Left ventricle myocardium superior (tissue), 1 donor: ENCODE data around the gene FARP1. TPM values are rescaled to one million over a fixed set of nuclear protein-coding genes. Genes with fewer than 3 reads are reported as not detected.

Experiments
- ATAC-seq: fragments of 200-7000 bp; cut with Tn5 transposase; one replicate; pipeline ENCODE4 v1.9.1; 2020; ENCODE audit warnings: mild to moderate bottlenecking, moderate library complexity
- DNase-seq: peaks from one replicate; pipeline ENCODE4 v3.0.0-alpha.2; 2020
- intact Hi-C: fragments of 100-400 bp; cut with micrococcal nuclease; formaldehyde crosslinking; loops from one replicate; pipeline ENCODE4 v1.11.0; 2022
- total RNA-seq: library from RNA; stranded (reverse); fragmentation: NEBNext Ultra II Directional; extraction: Animal tissue kit (Norgen Biotek cat#: 25700); gene quantifications from one replicate; pipeline ENCODE4 v1.2.1, GENCODE V29; 2021
- donor health status: DM: no; HTN: yes; CAD: no; lungs with severe emphysema.

The FARP1 gene
- total RNA-seq, 1 donor from 2014 or later: 14.9 TPM

GRCh38 chr13:98452851-98453843, 310.3 kb downstream of the FARP1 start:
- intact Hi-C loops: no loop called here
- no peak for ATAC-seq
- DNase-seq: no peak

GRCh38 chr13:98454389-98454881, 311.5 kb downstream of the FARP1 start:
- DNase-seq: peak; percentile 59
- intact Hi-C loops: no loop called here
- ATAC-seq: peak; percentile 72

- peak; percentile 16 for ATAC-seq
- intact Hi-C loops: no loop called here
- peak; percentile 33 for DNase-seq
These were observed 313.5 kb downstream of the FARP1 start for GRCh38 chr13:98456413-98456845.

- intact Hi-C loops: no loop called here
- no peak for ATAC-seq
- no peak for DNase-seq
These were observed 314.2 kb downstream of the FARP1 start for GRCh38 chr13:98457053-98457452.

- no peak for DNase-seq
- no peak for ATAC-seq
- intact Hi-C loops: no loop called here
These were observed 315.5 kb downstream of the FARP1 start for GRCh38 chr13:98458431-98458830.

- intact Hi-C loops: no loop called here
- ATAC-seq: no peak
These were observed 316.3 kb downstream of the FARP1 start for GRCh38 chr13:98459171-98459681.

GRCh38 chr13:98459721-98460370, 317.0 kb downstream of the FARP1 start:
- DNase-seq: no peak
- intact Hi-C loops: no loop called here
- no peak for ATAC-seq

More at GRCh38 chr13:98459171-98459681, 316.3 kb downstream of the FARP1 start:
- DNase-seq: peak; percentile 29

- intact Hi-C loops: no loop called here
- DNase-seq (no peak), ATAC-seq (no peak)
These were observed 317.6 kb downstream of the FARP1 start for GRCh38 chr13:98460516-98460915.

GRCh38 chr13:98461486-98462240, 318.8 kb downstream of the FARP1 start:
- DNase-seq (no peak), ATAC-seq (no peak)
- intact Hi-C loops: no loop called here

- DNase-seq: peak; percentile 25
- no peak for ATAC-seq
- intact Hi-C loops: no loop called here
These were observed 319.5 kb downstream of the FARP1 start for GRCh38 chr13:98462241-98462882.

GRCh38 chr13:98462946-98463345, 320.1 kb downstream of the FARP1 start:
- peak; percentile 10 for ATAC-seq
- intact Hi-C loops: no loop called here

GRCh38 chr13:98466634-98467236, 323.8 kb downstream of the FARP1 start:
- intact Hi-C loops: no loop called here
- DNase-seq: peak; percentile 60

More at GRCh38 chr13:98462946-98463345, 320.1 kb downstream of the FARP1 start:
- DNase-seq: peak; percentile 33

GRCh38 chr13:98467263-98467985, 324.5 kb downstream of the FARP1 start:
- peak; percentile 87 for ATAC-seq
- intact Hi-C loops: no loop called here
- peak; percentile 63 for DNase-seq

More at GRCh38 chr13:98466634-98467236, 323.8 kb downstream of the FARP1 start:
- peak; percentile 9 for ATAC-seq

- peak; percentile 5 for ATAC-seq
- no peak for DNase-seq
- intact Hi-C loops: no loop called here
These were observed 325.5 kb downstream of the FARP1 start for GRCh38 chr13:98468361-98468760.

GRCh38 chr13:98468929-98469328, 326.0 kb downstream of the FARP1 start:
- DNase-seq (no peak), ATAC-seq (no peak)
- intact Hi-C loops: no loop called here

- DNase-seq: no peak
- intact Hi-C loops: loop anchor here (10.0 kb wide), 1 partner anchor 104 kb away; the partner anchor contains the start of gene STK24
These were observed 328.0 kb downstream of the FARP1 start for GRCh38 chr13:98470920-98471319.

GRCh38 chr13:98471934-98472333, 329.0 kb downstream of the FARP1 start:
- intact Hi-C loops: loop anchor here (10.0 kb wide), 1 partner anchor 103 kb away; the partner anchor contains the start of gene STK24
- DNase-seq (peak; percentile 77), ATAC-seq (peak; percentile 86)

More at GRCh38 chr13:98470920-98471319, 328.0 kb downstream of the FARP1 start:
- ATAC-seq: no peak
